ENCODE results near the gene RAB7A. TPM values are rescaled to one million over a fixed set of nuclear protein-coding genes. Genes with fewer than 3 reads are reported as not detected.

Gene RAB7A
- total and polyA plus RNA-seq, 2 experiments from 2014 or later = 108 to 269 TPM

GRCh38 chr3:128782282-128783146, 56.5 kb downstream of the RAB7A start:
- Histone ChIP-seq H4K20me1 (ENCODE audit: insufficient read depth, poor library complexity, severe bottlenecking) (peaks cover 99% of the 10 kb centered on the region), H3K9me3 (ENCODE audit: low read depth) (no peaks in the 10 kb centered on the region), H3K27ac (peak overlapping the region; percentile 54), H3K79me2 (peaks cover 100% of the 10 kb centered on the region), H3K4me3 (no peak overlapping the region), H2AFZ (no peak overlapping the region), H3K27me3 (no peaks in the 10 kb centered on the region), H3K9me2 (replicated peaks; ENCODE audit: insufficient read depth) (no peaks in the 10 kb centered on the region), H3K4me2 (peak overlapping the region; percentile 53), H3K4me1 (ENCODE audit: insufficient read depth) (peaks cover 38% of the 10 kb centered on the region), H3K36me3 (replicated peaks; ENCODE audit: insufficient read depth, low read depth) (no peaks in the 10 kb centered on the region)
- TF ChIP-seq EZH2 (IDR thresholded peaks at IDR 0.05; ENCODE audit: borderline replicate concordance) = no peak
- no peak for TF ChIP-seq CTCF (IDR thresholded peaks at IDR 0.05; ENCODE audit: poor library complexity)
- TF ChIP-seq EZH2phosphoT487 (IDR thresholded peaks at IDR 0.05; ENCODE audit: low read depth, severe bottlenecking, unreplicated experiment) = no peak
- 68% methylated on average over 5 of the region's 5 CpGs for WGBS (ENCODE audit: low lambda C conversion rate, missing lambda C conversion rate)
- DNase-seq (ENCODE audit: low spot score) = peak; percentile 19

- H3K4me1 ChIP-seq (ENCODE audit: insufficient read depth) = peaks cover 38% of the 10 kb centered on the region
Measured at GRCh38 chr3:128783774-128784173, 57.8 kb downstream of the RAB7A start.

GRCh38 chr3:128784232-128784631, 58.2 kb downstream of the RAB7A start:
- Histone ChIP-seq H3K4me1 (ENCODE audit: insufficient read depth) (peaks cover 34% of the 10 kb centered on the region), H3K36me3 (replicated peaks; ENCODE audit: insufficient read depth, low read depth) (no peaks in the 10 kb centered on the region), H2AFZ (no peak overlapping the region), H3K79me2 (peaks cover 100% of the 10 kb centered on the region), H3K4me2 (no peak overlapping the region), H3K9me2 (replicated peaks; ENCODE audit: insufficient read depth) (no peaks in the 10 kb centered on the region), H3K4me3 (no peak overlapping the region), H3K27me3 (no peaks in the 10 kb centered on the region), H4K20me1 (ENCODE audit: insufficient read depth, poor library complexity, severe bottlenecking) (peaks cover 98% of the 10 kb centered on the region), H3K9me3 (ENCODE audit: low read depth) (no peaks in the 10 kb centered on the region), H3K27ac (no peak overlapping the region)
- peak; percentile 39 for DNase-seq (ENCODE audit: low spot score)
- TF ChIP-seq EZH2phosphoT487 (IDR thresholded peaks at IDR 0.05; ENCODE audit: low read depth, severe bottlenecking, unreplicated experiment) (no peak), EZH2 (IDR thresholded peaks at IDR 0.05; ENCODE audit: borderline replicate concordance) (no peak), CTCF (IDR thresholded peaks at IDR 0.05; ENCODE audit: poor library complexity) (peak; percentile 36)
- 76% methylated on average over 7 of the region's 7 CpGs for WGBS (ENCODE audit: low lambda C conversion rate, missing lambda C conversion rate)

More at GRCh38 chr3:128783774-128784173, 57.8 kb downstream of the RAB7A start:
- Histone ChIP-seq H3K4me2 (no peak overlapping the region), H3K36me3 (replicated peaks; ENCODE audit: insufficient read depth, low read depth) (no peaks in the 10 kb centered on the region), H3K27me3 (no peaks in the 10 kb centered on the region), H3K79me2 (peaks cover 100% of the 10 kb centered on the region), H3K9me3 (ENCODE audit: low read depth) (no peaks in the 10 kb centered on the region), H3K27ac (no peak overlapping the region), H3K4me3 (no peak overlapping the region), H3K9me2 (replicated peaks; ENCODE audit: insufficient read depth) (no peaks in the 10 kb centered on the region), H2AFZ (no peak overlapping the region), H4K20me1 (ENCODE audit: insufficient read depth, poor library complexity, severe bottlenecking) (peaks cover 99% of the 10 kb centered on the region)
- no peak for TF ChIP-seq EZH2 (IDR thresholded peaks at IDR 0.05; ENCODE audit: borderline replicate concordance)
- no peak for TF ChIP-seq EZH2phosphoT487 (IDR thresholded peaks at IDR 0.05; ENCODE audit: low read depth, severe bottlenecking, unreplicated experiment)
- TF ChIP-seq CTCF (IDR thresholded peaks at IDR 0.05; ENCODE audit: poor library complexity) = no peak
- WGBS (ENCODE audit: low lambda C conversion rate, missing lambda C conversion rate) = 91% methylated on average over 4 of the region's 4 CpGs
- DNase-seq (ENCODE audit: low spot score) = no peak
